ENCODE measurements around the gene GPC6. TPM values are rescaled to one million over a fixed set of nuclear protein-coding genes. Genes with fewer than 3 reads are reported as not detected.

GPC6 gene
- total RNA-seq, 1 donor from 2014 or later = 50.3 TPM

- H3K4me1 Mint-ChIP-seq (ENCODE audit: low read depth) = peaks cover 3% of the 10 kb centered on the region
- no peak for DNase-seq (ENCODE audit: low spot score, unreplicated experiment)
- peaks cover 3% of the 10 kb centered on the region for H3K9me3 Mint-ChIP-seq (ENCODE audit: low read depth)
- no peaks in the 10 kb centered on the region for H3K36me3 Mint-ChIP-seq (ENCODE audit: insufficient read depth)
- H3K27me3 Mint-ChIP-seq = no peaks in the 10 kb centered on the region
- TF ChIP-seq, protein P1, sequence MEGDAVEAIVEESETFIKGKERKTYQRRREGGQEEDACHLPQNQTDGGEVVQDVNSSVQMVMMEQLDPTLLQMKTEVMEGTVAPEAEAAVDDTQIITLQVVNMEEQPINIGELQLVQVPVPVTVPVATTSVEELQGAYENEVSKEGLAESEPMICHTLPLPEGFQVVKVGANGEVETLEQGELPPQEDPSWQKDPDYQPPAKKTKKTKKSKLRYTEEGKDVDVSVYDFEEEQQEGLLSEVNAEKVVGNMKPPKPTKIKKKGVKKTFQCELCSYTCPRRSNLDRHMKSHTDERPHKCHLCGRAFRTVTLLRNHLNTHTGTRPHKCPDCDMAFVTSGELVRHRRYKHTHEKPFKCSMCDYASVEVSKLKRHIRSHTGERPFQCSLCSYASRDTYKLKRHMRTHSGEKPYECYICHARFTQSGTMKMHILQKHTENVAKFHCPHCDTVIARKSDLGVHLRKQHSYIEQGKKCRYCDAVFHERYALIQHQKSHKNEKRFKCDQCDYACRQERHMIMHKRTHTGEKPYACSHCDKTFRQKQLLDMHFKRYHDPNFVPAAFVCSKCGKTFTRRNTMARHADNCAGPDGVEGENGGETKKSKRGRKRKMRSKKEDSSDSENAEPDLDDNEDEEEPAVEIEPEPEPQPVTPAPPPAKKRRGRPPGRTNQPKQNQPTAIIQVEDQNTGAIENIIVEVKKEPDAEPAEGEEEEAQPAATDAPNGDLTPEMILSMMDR (IDR thresholded peaks at IDR 0.05; ENCODE audit: unreplicated experiment) = no peak
- no peak overlapping the region for H3K27ac Mint-ChIP-seq
- H3K4me3 Mint-ChIP-seq (ENCODE audit: low read depth) = no peak overlapping the region
Measured at GRCh38 chr13:93903909-93904308, 677.3 kb downstream of the GPC6 start.

DNA sequence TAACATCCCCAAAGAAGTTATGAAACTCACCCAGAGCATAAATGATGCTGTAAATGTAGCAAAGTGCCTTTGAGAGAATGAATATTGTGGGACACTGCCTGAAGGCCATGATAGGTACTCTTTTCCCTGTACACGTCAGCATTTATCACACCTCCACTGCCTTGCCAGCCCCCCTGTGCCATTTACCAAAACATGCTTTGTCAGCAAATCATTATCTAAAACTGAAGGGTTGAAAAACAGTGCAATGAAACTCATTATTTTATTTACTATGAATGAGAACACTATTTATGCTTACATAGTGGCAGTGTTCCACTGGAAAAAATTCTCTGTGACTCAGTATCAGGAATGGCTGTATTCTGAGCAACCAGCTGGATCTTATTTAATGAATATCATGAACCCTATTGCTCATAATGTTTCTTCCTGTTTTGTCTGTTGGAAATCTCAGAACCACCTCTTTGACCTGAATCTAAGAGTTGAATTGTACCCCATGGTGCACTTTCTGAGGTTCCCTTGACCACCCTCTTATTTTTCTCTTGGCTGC lies 688.7 kb downstream of the GPC6 start:
- peaks cover 8% of the 10 kb centered on the region for H3K36me3 Mint-ChIP-seq (ENCODE audit: insufficient read depth)
- H3K9me3 Mint-ChIP-seq (ENCODE audit: low read depth) = peaks cover 6% of the 10 kb centered on the region
- H3K27ac Mint-ChIP-seq = peak overlapping the region; percentile 42
- H3K4me3 Mint-ChIP-seq (ENCODE audit: low read depth) = no peak overlapping the region
- H3K27me3 Mint-ChIP-seq = no peaks in the 10 kb centered on the region
- TF ChIP-seq, protein P1 (IDR thresholded peaks at IDR 0.05; ENCODE audit: unreplicated experiment) = no peak
- peaks cover 2% of the 10 kb centered on the region for H3K4me1 Mint-ChIP-seq (ENCODE audit: low read depth)
- no peak for DNase-seq (ENCODE audit: low spot score, unreplicated experiment)

- DNase-seq (ENCODE audit: low spot score, unreplicated experiment) = no peak
- TF ChIP-seq, protein P1 (IDR thresholded peaks at IDR 0.05; ENCODE audit: unreplicated experiment) = no peak
- Mint-ChIP-seq H3K27me3 (no peaks in the 10 kb centered on the region), H3K27ac (no peak overlapping the region), H3K9me3 (ENCODE audit: low read depth) (peaks cover 14% of the 10 kb centered on the region), H3K36me3 (ENCODE audit: insufficient read depth) (peaks cover 9% of the 10 kb centered on the region), H3K4me1 (ENCODE audit: low read depth) (peaks cover 13% of the 10 kb centered on the region), H3K4me3 (ENCODE audit: low read depth) (no peak overlapping the region)
Measured at GRCh38 chr13:93922063-93922855, 695.7 kb downstream of the GPC6 start.

DNA sequence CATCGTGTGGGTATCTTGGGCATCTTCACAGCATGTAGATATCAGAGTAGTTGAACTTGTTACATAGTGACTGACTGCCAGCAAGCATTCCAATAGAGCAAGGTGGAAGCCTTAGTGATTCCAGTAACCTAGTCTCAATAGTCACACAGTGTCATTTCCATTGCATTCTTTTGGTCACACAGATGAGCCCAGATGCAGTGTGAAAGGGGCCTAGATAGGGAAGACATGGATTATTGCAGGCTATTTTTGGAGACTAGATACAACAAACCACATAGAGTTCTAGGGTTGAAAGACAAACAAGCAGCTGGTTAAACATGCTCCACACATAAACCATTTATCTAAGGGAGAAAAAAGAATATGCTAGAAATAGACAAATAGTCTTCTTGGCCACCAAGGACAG lies 699.4 kb downstream of the GPC6 start:
- Mint-ChIP-seq H3K4me1 (ENCODE audit: low read depth) (peaks cover 17% of the 10 kb centered on the region), H3K36me3 (ENCODE audit: insufficient read depth) (no peaks in the 10 kb centered on the region), H3K9me3 (ENCODE audit: low read depth) (peaks cover 2% of the 10 kb centered on the region), H3K27ac (no peak overlapping the region), H3K4me3 (ENCODE audit: low read depth) (no peak overlapping the region), H3K27me3 (no peaks in the 10 kb centered on the region)
- DNase-seq (ENCODE audit: low spot score, unreplicated experiment) = no peak
- TF ChIP-seq, protein P1 (IDR thresholded peaks at IDR 0.05; ENCODE audit: unreplicated experiment) = no peak

- Mint-ChIP-seq H3K4me1 (ENCODE audit: low read depth) (peaks cover 17% of the 10 kb centered on the region), H3K27me3 (no peaks in the 10 kb centered on the region), H3K9me3 (ENCODE audit: low read depth) (no peaks in the 10 kb centered on the region), H3K27ac (no peak overlapping the region), H3K4me3 (ENCODE audit: low read depth) (no peak overlapping the region), H3K36me3 (ENCODE audit: insufficient read depth) (no peaks in the 10 kb centered on the region)
- TF ChIP-seq, protein P1 (IDR thresholded peaks at IDR 0.05; ENCODE audit: unreplicated experiment) = no peak
- no peak for DNase-seq (ENCODE audit: low spot score, unreplicated experiment)
Measured at GRCh38 chr13:93926425-93926824, 699.8 kb downstream of the GPC6 start.

Measured in progenitor cell of endocrine pancreas (in vitro differentiated cells).